ENCODE results near the gene INAVA.
"Not testable (repeated sequence)": the region's sequence is repeated elsewhere in the genome, so short reads cannot be mapped to it uniquely, and the experiment has no call there.

The INAVA gene

GRCh38 chr1:200899451-200899915 lies 4.8 kb downstream of the INAVA start:
- DNase-seq, result no peak

GRCh38 chr1:200899954-200900867 lies 5.5 kb downstream of the INAVA start:
- DNase-seq, result no peak

GRCh38 chr1:200900877-200901276 lies 6.2 kb downstream of the INAVA start:
- DNase-seq, result no peak

DNA sequence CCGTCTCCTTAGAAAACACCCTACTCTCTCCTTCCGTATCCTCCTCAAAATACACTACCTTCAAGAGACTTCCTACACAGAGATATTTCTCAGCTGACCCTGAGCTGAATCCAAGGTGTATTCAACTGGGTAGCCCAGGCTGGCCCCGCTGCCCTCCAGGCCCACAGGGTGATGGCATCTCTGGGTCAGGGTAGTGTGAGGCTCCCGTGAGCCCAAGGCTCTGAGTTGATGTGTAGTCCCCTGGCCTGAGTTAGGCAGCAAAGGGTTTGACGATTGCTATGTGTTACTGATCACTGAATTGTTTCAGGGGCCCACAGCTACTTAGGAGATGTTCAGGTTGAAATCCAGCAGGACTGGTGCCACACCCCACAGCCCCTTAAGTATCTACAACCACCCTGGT lies 6.7 kb downstream of the INAVA start:
- no peak for DNase-seq

DNA sequence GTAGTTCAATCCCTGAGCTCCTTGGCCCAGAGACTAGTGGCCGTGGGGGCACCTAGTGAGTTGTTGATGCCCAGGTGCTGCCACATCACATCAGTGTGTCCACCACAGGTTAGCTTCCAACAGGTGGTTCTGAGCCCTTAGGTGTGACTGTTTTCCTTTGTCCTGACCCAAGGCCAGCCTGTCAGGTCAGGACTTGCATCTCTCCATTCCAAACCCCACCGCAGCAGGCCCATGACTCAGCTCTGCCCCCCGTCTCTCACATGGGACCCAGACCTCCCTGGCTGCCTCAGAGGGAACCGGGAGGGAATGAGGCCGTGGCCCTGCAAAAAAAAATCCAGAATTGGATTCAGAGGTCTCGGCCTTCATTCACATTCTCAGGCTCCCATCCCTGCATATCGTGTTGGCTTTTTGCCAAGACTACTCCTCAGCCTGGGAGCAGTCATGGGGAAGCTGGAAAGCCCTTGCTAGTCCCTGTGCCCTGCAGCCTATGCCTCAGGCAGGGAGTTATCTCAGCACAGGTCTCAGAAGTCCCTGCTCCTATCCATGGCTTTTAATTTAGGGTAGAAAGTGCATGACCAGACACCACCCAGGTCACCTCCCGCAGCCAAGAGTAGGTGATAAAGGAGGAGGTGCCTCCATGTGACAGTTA lies 7.2 kb downstream of the INAVA start:
- no peak for DNase-seq

DNA sequence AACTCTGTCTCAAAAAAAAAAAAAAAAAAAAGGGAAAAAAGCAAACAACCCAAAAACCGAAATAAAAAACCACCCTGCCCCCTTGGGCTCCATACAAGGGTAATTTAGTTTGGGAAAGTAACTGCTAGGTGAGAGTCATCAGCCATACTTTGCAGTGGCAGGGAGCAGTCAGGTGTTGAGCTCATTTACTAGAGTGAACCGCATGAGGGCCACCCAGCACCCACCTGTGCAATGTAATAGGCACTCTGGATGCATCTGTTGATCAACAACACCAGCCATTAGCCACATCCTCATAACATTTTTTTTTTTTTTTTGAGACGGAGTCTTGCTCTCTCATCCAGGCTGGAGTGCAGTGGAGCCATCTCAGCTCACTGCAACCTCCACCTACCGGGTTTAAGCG lies 9.1 kb downstream of the INAVA start:
- DNase-seq, result no peak

GRCh38 chr1:200904772-200905171 lies 10.1 kb downstream of the INAVA start:
- DNase-seq, result no peak

DNA sequence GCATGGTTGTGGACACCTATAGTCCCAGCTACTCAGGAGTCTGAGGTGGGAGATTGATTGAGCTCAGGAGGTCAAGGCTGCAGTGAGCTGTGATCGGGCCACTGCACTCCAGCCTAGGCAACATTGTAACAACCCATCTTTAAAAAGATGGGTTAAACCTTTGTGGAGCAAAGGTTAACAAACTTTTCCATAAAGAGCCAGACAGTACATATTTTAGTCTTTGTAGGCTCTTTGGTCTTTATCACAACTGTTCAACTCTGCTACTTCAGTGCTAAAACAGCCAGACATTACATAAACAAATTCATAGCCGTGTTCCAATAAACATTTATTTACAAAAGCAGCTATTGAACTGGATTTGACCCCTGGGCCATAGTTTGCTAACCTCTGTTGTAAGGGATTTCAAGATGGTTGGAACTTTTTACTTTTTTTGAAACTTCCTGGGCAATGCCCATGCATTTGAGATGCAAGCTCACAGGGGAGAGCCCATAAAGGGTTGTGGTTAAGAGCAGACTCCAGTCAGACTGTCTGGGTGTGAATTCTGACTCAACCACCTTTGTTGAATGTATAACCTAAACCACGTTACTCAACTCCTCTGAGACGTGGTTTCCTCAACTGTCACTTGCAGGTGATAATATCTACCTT lies 10.8 kb downstream of the INAVA start:
- DNase-seq, result no peak

DNA sequence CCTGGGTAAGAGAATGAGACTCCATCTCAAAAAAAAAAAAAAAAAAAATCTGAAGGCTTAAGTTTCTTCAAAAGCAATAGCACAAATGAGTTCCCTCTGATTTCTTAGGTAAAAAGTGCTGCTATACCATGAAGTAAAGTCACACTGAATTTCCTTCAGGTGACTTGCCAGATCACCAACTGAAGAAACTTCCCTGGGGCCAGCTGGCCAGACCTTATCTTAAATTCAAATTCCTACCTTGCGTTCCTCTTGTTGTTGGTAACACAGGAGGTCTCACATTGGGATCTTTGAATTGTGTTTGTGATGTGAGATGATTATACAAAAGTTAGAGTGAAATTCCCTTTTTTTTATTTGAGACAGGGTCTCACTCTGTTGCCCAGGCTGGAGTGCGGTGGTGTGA lies 11.8 kb downstream of the INAVA start:
- DNase-seq, result no peak

DNA sequence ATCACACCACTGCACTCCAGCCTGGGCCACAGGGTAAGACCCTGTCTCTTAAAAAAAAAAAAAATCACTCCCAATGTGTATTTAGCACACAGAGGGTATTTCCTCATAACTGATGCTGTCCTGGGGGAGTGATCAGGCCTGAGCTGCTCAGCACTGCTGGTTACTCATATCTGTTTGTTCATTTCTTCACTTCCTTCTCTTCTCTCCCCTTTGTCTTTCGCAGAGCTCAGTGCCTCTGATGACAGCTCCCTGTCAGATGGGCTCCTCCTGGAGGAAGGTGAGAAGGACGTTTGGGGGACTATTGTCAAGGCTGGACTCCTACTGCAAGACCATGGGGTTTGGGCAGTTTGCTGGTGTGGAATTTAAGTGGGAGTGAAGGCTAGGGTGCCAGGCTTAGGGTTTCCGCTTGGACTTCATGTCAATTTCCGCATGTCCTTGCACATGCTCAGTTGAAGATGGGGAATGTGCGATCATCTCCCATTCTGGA lies 13.0 kb downstream of the INAVA start:
- no peak for DNase-seq

DNA sequence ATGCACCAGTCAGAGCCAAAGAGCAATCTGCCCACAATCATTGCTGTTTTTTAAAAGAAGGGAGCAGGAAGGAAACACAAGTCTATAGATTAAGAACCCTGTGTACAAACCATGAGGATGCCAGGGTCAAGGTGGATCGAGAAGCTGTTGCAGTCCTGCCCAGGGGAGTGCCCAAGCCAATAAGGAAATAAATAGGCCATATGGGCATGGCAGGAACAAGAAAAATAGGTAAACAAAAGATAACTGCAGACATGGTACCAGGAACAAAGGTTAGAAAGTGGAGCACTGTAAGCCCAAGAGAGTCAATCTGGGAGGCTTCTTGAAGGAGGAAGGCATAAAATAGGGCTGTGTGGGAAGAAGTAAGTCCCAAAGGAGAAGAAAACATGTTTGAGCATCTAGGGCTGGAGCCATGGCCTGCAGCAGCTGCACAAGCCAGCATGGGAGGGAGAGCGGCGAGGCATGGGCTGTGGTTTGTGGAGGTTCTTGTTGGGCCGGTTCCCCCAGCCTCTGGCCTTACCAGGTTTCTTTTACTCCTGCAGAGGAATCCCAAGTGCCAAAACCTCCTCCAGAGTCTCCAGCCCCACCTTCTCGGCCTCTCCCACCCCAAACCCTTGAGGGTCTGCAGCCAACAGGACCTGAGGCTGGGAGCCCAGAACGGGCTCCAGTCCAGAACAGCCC lies 13.6 kb downstream of the INAVA start:
- DNase-seq, result no peak

DNA sequence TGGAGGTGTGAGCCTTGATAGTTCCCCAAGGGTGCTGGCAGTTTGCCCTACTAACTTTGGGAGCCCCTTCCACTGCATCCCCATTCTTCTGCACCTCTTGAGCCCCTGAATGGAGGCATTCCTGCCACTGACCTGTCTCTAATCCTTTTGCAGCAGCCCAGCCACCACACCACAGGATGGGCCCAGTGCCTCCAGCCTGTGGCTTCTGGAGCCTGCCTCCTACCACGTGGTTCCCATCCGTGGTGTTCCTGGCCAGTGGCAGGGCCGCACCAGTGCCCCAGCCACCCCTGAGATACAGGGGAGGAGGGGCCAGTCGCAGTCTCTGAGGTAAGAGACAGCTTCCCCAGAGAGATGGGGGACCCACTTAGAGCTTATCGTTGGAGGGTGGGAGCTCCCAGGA lies 14.4 kb downstream of the INAVA start:
- DNase-seq, result no peak

- DNase-seq, result no peak
Observed at GRCh38 chr1:200909757-200910239, 15.1 kb downstream of the INAVA start.

- DNase-seq, result no peak
Observed at GRCh38 chr1:200911361-200911760, 16.7 kb downstream of the INAVA start.

DNA sequence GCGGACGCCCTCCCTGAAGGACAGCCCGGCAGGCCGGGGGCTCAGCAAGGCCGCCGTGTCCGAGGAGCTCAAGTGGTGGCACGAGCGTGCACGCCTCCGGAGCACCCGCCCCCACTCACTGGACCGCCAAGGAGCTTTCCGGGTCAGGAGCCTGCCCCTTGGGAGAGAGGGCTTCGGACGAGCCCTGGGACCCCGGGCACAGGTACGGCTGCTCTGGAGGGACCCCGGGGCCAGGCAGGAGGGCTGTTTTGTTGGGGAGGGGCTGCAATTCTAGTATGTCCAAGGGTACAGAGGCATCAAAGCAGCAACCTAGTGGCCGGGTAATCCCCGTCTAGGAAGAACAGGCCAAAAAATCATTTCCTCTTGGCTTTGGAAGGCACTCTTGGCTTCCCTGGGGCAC lies 17.2 kb downstream of the INAVA start:
- DNase-seq, result not testable (repeated sequence)

- no peak for DNase-seq
Observed at GRCh38 chr1:200912737-200913407, 18.2 kb downstream of the INAVA start.

DNA sequence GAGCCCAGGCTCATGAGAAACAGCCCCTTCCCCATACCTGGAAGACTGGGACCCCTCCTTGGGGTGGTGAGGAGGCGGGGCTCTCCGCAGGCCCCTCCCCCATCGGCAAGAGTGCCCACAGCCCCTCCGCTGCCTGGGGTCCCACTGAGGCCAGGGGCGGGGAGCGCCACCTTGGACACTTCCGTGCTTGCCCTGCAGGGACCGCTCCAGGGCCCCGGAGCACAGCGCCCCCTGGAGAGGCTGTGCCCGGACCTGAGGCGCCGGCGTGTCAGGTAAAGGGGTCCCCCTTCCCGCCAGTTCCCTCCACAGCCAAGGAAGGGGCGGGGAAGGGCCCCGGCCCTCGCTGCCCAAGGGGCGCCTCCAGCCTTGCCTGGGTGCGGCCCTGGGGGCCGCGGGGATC lies 21.5 kb downstream of the INAVA start:
- DNase-seq, result no peak

DNA sequence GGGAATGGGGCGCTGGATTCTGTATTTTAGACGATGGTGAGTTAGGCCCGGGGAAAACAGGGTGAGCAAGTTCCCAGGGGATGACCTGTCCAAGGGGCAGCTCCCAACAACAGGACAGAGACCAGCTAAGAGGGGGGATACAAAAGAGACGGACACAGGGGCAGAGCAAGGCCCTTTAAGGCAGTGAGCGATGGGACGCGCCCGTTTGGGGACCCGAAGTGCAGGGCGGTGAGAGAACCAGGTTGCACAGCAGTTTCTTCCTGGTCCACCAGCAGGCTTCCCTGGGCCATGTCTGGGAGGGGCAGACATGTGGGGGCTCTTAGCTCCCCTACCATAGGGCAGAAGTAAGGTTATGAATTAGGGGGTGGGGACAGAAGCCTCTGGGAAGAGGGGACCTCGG lies 22.0 kb downstream of the INAVA start:
- no peak for DNase-seq

DNA sequence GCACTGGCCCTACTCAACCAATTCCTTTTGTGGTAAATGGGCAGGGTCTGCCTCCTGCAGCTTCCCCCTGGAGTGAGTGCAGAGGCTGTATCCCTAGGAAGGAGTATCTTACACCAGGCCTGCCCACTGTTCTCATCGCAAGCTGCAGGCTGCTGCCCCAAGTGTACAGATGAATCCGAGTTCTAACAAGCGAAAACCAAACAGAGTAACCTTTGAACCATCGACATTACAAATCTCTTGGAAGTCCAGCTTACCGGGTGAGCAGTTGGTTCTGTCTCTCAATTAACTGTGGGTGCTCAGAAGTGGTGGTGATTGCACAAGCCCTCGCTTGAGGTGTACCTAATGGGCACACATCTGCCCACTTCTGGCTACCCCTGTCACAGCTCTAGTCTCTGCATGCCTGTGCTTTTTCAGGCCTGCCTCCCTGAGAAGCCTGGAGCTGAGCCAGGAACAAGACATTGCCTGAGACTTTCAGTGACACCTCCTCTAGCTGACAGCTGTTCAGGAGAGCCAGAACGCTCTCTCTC lies 22.7 kb downstream of the INAVA start:
- peak; percentile 48 for DNase-seq

DNA sequence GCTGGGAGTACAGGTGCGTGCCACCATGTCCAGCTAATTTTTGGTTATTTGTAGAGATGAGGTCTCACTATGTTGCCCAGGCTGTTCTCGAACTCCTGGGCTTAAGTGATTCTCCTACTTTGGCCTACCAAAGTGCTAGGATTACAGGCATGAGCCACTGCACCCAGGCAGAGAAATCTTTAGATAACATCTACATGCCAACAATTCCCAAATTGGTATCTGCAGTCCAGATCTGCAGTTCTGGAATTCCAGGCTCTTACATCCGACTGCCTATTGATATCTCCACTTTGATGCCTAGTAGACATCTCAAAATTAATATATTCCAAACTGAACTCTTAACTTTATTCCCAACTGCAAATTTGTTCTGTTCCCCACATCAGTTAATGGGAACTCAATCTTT lies 23.3 kb downstream of the INAVA start:
- no peak for DNase-seq

DNA sequence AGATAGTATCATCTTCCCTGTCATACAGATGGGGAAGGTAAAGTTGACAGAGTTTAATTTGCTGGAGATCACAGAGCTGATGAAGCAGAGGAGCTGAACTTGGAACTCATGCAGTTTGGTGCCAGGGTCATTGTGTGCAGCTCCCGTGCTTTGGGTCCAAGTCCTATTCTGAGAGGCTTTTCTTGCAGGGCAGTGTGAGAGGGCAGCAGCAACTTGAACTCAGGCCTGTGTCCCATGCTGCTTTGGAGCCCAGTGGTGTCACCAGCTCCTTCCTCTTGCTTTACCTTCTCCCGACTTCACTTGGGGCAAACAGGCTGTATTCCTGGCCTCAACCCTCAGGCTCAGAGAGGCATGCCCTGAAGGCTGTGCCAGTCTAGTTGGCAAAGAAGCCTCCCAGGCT lies 24.7 kb downstream of the INAVA start:
- no peak for DNase-seq

GRCh38 chr1:200921571-200922110 lies 26.9 kb downstream of the INAVA start:
- no peak for DNase-seq

Measured in femur (tissue), 1 donor.